Heart right ventricle (tissue), 16 donors: Measurements from ENCODE around the gene CSNK2B. TPM values are rescaled to one million over a fixed set of nuclear protein-coding genes. Genes with fewer than 3 reads are reported as not detected.
A peak's percentile ranks its signal among the peaks of the same experiment; 100 is the strongest.

Experiments
- ATAC-seq, 8 donors: fragments of 200-7000 bp; cut with Tn5 transposase; one replicate each; pipeline ENCODE4 v1.9.1; 2020; ENCODE audit warnings: mild to moderate bottlenecking in 8 of 8, moderate library complexity in 8 of 8, moderate number of reproducible peaks in 1 of 8
- DNase-seq, 2 donors: peaks; one replicate each; pipeline ENCODE4 v3.0.0-alpha.2; 2020
- H3K27ac ChIP-seq, 10 donors: fragments of 200-600 bp; sonication (generic) in 2 of 10; one replicate each; pipeline versions ENCODE4 v1.5.0 to v1.8.0; 2020 to 2022; ENCODE audit warnings: mild to moderate bottlenecking in 3 of 10
- H3K27me3 ChIP-seq, 7 donors: fragments of 200-600 bp; one replicate each; pipeline ENCODE4 v1.8.0; 2021 to 2022; ENCODE audit warnings: mild to moderate bottlenecking in 2 of 7
- H3K36me3 ChIP-seq, 9 donors: fragments of 200-600 bp; sonication (generic) in 1 of 9; one replicate each; pipeline versions ENCODE4 v1.5.0 to v1.8.0; 2020 to 2022; ENCODE audit warnings: mild to moderate bottlenecking in 2 of 9
- H3K4me1 ChIP-seq, 9 donors: fragments of 200-600 bp; sonication (generic) in 1 of 9; one replicate each; pipeline versions ENCODE4 v1.5.0 to v1.8.0; 2020 to 2022; ENCODE audit warnings: mild to moderate bottlenecking in 4 of 9
- H3K4me3 ChIP-seq, 10 donors: fragments of 200-600 bp; sonication (generic) in 2 of 10; one replicate each; pipeline versions ENCODE4 v1.5.0 to v1.8.0; 2020 to 2022; ENCODE audit warnings: mild to moderate bottlenecking in 7 of 10, moderate library complexity in 2 of 10
- H3K9me3 ChIP-seq, 11 donors: fragments of 200-600 bp in 10 of 11; sonication (generic) in 2 of 11; one replicate each; pipeline versions ENCODE4 v1.5.0 to v1.8.0; 2013 to 2022; ENCODE audit warnings: mild to moderate bottlenecking in 2 of 11, control low read depth in 1 of 11, moderate library complexity in 1 of 11
- WGBS, 2 donors: extraction: QIAGEN DNeasy Blood & Tissue Kit; methylation state at CpG; one replicate each; pipeline ENCODE4 v1.1.7; 2013; ENCODE audit warnings: inconsistent platforms in 1 of 2; 5-methylcytosine and 5-hydroxymethylcytosine counted together
- intact Hi-C, 10 donors: fragments of 100-400 bp; cut with DNase I; formaldehyde crosslinking; loops; one replicate each; pipeline versions ENCODE4 v1.11.1 to v1.14.2; 2022
- polyA plus RNA-seq, 2 donors: library from polyadenylated mRNA; stranded (reverse); fragments of 200-250 nt; gene quantifications; one replicate each; pipeline ENCODE4 v1.2.3, GENCODE V29; 2013
- total RNA-seq, 10 donors: library from RNA; stranded (reverse); fragmentation: NEBNext Ultra II Directional in 3 of 10; extraction: Animal tissue kit (Norgen Biotek cat#: 25700) in 3 of 10; gene quantifications; one replicate each; pipeline versions ENCODE4 v1.2.1 to v1.2.4, GENCODE V29; 2021 to 2023
- TF ChIP-seq, protein P1 (sequence below), 9 donors: fragments of 200-600 bp; sonication (generic) in 2 of 9; IDR thresholded peaks; one replicate each; pipeline versions ENCODE4 v1.5.0 to v1.8.0; 2021 to 2022; ENCODE audit warnings: antibody characterized with exemption in 9 of 9, mild to moderate bottlenecking in 5 of 9, moderate library complexity in 1 of 9
- donor health status: Arrhythmogenic right ventricular cardiomyopathy.
- donor health status: ischemic (EF 13 %, LVEDD 7.1; RV severe dilation, severe dysfunction).
- donor health status: healthy with polysubstance abuse.
- donor health status: DM: no; HTN: yes; CAD: no.
- donor health status: DM: no; HTN: no; CAD: no.
- donor health status: ischemic (EF 25% LVEDD 6.9; RV normal size, moderate dysfunction).
- donor health status: ischemic (EF 25% LVEDD 5.7; RV mildly dilated, moderate dysfunction).
- donor health status: healthy.
- donor health status: DM: yes; HTN: yes; CAD: no.
- donor health status: Ischemic cardiomyopathy.
- donor health status: ischemic (EF 35%, LVEDD 5.7; RV mildly dilated, moderate dysfunction).
- donor health status: nonischemic (EF 11% LVEDD 7.7; RV severe dilation, severe dysfunction).
- donor health status: DM: yes; HTN: yes; CAD: no.
- donor health status: PGD.
- donor health status: ischemic (EF 29% LVEDD 5.4; RV normal size, mild dysfunction).
- donor health status: nonischemic (EF 23%, LVEDD 6.1; RV moderate dilation, normal function).

Gene CSNK2B
- total and polyA plus RNA-seq, 12 donors = 101 to 199 (median 115) TPM

DNA sequence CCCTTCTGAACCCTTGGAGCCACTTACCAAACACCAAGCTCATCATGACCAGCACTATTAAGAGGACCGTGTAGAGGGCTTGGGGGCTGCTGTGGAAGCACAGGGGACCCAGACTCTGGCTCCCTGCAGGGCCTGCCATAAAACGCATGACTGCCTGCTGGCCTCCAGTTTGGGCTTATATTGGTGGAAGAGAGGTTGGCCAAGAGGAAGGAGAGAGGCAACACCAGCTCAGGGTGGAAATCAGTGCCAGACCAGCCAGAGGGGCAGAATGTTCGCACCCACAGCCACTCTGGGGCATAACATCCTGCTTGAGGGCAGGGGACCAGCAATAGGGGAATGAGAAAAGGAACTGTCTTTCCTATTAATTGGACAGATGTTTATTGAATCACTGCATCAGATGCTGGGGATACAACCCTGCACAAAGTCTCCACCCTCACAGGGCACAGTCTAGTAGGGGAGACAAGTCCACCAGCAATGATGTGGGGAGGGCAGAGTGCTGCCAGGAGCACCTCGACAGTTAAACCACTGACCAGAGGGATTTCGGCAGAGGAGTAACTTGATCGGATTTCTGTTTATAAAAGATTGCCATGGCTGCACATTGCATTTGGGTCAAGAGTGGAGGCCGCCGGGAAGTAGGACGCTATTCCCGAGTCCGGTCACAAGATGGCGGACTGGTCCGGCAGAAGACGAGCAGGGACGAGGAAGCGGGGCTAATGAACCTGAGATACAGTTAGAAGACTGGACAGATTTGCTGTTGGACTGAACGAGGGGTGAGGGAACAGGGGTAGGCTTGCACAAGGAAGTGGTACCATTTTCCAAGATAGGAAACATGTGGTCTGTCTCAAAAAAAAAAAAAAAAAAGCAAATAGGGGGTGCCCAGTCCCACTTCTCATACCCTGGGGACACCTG is 14.6 kb downstream of the CSNK2B start, which contains the start of gene LY6G5C:
Gene LY6G5C (minus strand): TSS at position 842 of the 909 bp plus-strand sequence. CDS start 694 bp downstream, at position 148.
- TF ChIP-seq, protein P1, sequence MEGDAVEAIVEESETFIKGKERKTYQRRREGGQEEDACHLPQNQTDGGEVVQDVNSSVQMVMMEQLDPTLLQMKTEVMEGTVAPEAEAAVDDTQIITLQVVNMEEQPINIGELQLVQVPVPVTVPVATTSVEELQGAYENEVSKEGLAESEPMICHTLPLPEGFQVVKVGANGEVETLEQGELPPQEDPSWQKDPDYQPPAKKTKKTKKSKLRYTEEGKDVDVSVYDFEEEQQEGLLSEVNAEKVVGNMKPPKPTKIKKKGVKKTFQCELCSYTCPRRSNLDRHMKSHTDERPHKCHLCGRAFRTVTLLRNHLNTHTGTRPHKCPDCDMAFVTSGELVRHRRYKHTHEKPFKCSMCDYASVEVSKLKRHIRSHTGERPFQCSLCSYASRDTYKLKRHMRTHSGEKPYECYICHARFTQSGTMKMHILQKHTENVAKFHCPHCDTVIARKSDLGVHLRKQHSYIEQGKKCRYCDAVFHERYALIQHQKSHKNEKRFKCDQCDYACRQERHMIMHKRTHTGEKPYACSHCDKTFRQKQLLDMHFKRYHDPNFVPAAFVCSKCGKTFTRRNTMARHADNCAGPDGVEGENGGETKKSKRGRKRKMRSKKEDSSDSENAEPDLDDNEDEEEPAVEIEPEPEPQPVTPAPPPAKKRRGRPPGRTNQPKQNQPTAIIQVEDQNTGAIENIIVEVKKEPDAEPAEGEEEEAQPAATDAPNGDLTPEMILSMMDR (IDR thresholded peaks at IDR 0.05) = peak; percentile 46 to 87 (median 78)
- Histone ChIP-seq H3K4me1 (peaks cover 5 to 27% (median 22%) of the 10 kb centered on the region in 9 donors), H3K27ac (peak within 1 kb of the TSS in 9 of 10 donors; percentile 34 to 84 (median 66)), H3K27me3 (no peaks in the 10 kb centered on the region), H3K4me3 (peak within 1 kb of the TSS; percentile 42 to 68 (median 58)), H3K9me3 (no peaks in the 10 kb centered on the region), H3K36me3 (peaks cover 0 to 19% (median 0%) of the 10 kb centered on the region in 9 donors)
- WGBS, 2 donors = 12 to 13% methylated on average over 17 of the region's 17 CpGs
- intact Hi-C loops = loop anchor here in 9 of 10 donors (1.0 to 10.0 kb wide), 13 partner anchors 47 to 277 kb away; partner anchors contain the start of genes CFB (in 1 of the 9), CLIC1 (in 1 of the 9), DDAH2 (in 1 of the 9) and NELFE (in 1 of the 9)
- ATAC-seq (peak; percentile 84 to 94 (median 92)), DNase-seq (peak; percentile 79 to 86)

DNA sequence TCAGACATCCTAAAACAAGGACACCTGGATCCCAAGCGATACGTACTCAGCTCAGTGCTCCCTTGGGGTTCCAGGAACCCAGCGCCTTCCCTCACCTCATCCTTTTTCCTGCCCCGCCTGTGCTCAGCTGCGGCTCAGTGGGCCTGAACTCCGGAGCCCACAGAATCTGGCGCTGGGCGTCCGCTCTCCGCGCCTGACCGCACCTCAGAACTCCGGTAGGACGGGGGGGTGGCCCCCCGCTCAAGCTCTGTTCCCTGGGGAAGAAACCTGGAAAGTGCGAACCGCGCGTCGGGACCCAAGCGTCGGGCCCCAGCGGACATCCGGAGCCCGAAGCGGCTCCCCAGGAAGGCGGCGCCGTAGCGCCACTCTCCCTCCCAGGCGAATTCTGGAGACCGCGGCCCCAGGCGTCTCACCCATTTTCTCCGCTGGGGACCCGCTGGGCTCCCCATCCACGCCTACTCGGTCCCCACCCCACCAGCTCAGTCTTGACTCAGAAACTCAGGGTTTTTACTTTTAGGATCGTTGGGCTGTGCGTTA is 15.3 kb downstream of the CSNK2B start:
- H3K9me3 ChIP-seq = no peaks in the 10 kb centered on the region
- peak overlapping the region; percentile 42 to 68 (median 58) for H3K4me3 ChIP-seq
- no peaks in the 10 kb centered on the region for H3K27me3 ChIP-seq
- peak overlapping the region in 9 of 10 donors; percentile 34 to 84 (median 66) for H3K27ac ChIP-seq
- H3K36me3 ChIP-seq = peaks cover 0 to 25% (median 0%) of the 10 kb centered on the region in 9 donors
- intact Hi-C loops = loop anchor here in 9 of 10 donors (2.0 to 10.0 kb wide), 12 partner anchors 46 to 276 kb away; partner anchors contain the start of genes CFB (in 1 of the 9), CLIC1 (in 1 of the 9), DDAH2 (in 1 of the 9) and NELFE (in 1 of the 9)
- ATAC-seq (peak; percentile 50 to 87 (median 76)), DNase-seq (peak in 1 of 2 donors; percentile 55)
- peaks cover 5 to 27% (median 22%) of the 10 kb centered on the region in 9 donors for H3K4me1 ChIP-seq
- TF ChIP-seq, protein P1 (IDR thresholded peaks at IDR 0.05) = peak in 4 of 9 donors; percentile 21 to 35 (median 28)
- 0 to 1% methylated on average over 40 of the region's 40 CpGs for WGBS, 2 donors

DNA sequence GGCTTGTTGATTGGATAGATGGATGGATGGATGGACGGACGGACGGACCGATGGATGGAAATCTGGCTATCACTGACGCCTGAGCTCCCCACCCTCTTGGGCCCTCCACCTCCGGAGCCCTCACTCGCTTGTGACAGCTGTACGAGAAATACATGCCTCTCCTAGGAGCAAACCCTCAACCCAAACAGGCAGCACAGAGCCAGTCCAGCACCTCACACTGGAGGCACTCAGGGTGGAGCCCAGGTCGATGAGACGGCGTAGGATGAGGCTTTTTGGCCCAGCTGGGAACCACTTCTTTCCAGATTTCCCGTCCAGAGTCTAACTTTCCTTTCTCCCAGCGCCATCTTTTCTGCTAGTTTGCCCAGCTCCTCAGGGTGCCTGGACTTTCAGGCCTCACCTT is 17.7 kb downstream of the CSNK2B start:
- 72 to 78% methylated on average over 13 of the region's 13 CpGs for WGBS, 2 donors
- Histone ChIP-seq H3K4me1 (peaks cover 5 to 27% (median 22%) of the 10 kb centered on the region in 9 donors), H3K27me3 (no peaks in the 10 kb centered on the region), H3K27ac (no peak overlapping the region), H3K9me3 (no peaks in the 10 kb centered on the region), H3K36me3 (peaks cover 0 to 45% (median 21%) of the 10 kb centered on the region in 9 donors), H3K4me3 (peak overlapping the region in 1 of 10 donors; percentile 36)
- TF ChIP-seq, protein P1 (IDR thresholded peaks at IDR 0.05) = no peak
- ATAC-seq (no peak), DNase-seq (no peak)
- intact Hi-C loops = loop anchor here in 9 of 10 donors (5.0 to 10.0 kb wide), 10 partner anchors 44 to 274 kb away; partner anchors contain the start of genes CFB (in 1 of the 9), CLIC1 (in 1 of the 9), DDAH2 (in 1 of the 9) and NELFE (in 1 of the 9)

DNA sequence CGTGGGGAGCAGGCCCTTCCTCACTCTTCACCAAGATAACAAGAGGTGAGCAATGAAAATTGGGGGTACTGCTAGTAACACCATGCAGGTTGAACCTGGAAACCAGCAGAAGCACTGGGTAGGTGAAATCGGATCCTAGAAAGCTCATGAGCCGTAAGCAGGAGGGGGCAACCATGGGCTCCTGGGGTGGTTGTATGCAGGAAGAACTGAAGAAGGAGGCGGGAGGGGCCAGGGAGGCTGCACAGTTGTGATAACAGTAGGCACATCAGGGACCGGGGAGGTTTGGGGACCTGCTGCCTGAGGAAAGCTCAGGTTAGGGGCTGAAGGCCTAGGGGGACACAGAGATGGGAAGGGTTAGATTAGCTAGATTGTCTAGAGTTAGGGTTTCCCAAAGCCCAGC is 20.6 kb downstream of the CSNK2B start:
- no peak for ATAC-seq
- Histone ChIP-seq H3K27me3 (no peaks in the 10 kb centered on the region), H3K4me3 (no peak overlapping the region), H3K36me3 (peaks cover 2 to 74% (median 41%) of the 10 kb centered on the region in 9 donors), H3K4me1 (peaks cover 0 to 15% (median 9%) of the 10 kb centered on the region in 9 donors), H3K9me3 (no peaks in the 10 kb centered on the region), H3K27ac (no peak overlapping the region)
- 74 to 85% methylated on average over 5 of the region's 5 CpGs for WGBS, 2 donors
- intact Hi-C loops = loop anchor here in 4 of 10 donors (10.0 kb wide), 4 partner anchors 78 to 258 kb away; partner anchors contain the start of genes CFB (in 1 of the 4), NEU1 (in 1 of the 4) and SAPCD1 (in 1 of the 4)
- no peak for DNase-seq
- TF ChIP-seq, protein P1 (IDR thresholded peaks at IDR 0.05) = no peak
